Suppressor macrophage treated with lipopolysaccharide for 1 hour (primary cell): Measurements from ENCODE around the gene PPP2R3B.
"Not testable (repeated sequence)": the region's sequence is repeated elsewhere in the genome, so short reads cannot be mapped to it uniquely, and the experiment has no call there.

Experiments
- DNase-seq, 3 donors: peaks; one replicate each; pipeline ENCODE4 v3.0.0-alpha.2; 2020 to 2022

Gene PPP2R3B

GRCh38 chrX:386768-387575 is at the start of gene PPP2R3B:
Gene PPP2R3B, minus strand, starts transcription at chrX:386907. Its CDS starts 216 bp downstream, at chrX:386691.
- DNase-seq: peak; percentile 99 to 100 (median 99)

GRCh38 chrX:435536-436122 is 48.9 kb upstream of the PPP2R3B start:
- no peak for DNase-seq

GRCh38 chrX:434946-435345 is 48.2 kb upstream of the PPP2R3B start:
- no peak for DNase-seq

- no peak for DNase-seq
Observed at GRCh38 chrX:433771-434170, 47.1 kb upstream of the PPP2R3B start.

- not testable (repeated sequence) for DNase-seq
Observed at GRCh38 chrX:432666-433065, 46.0 kb upstream of the PPP2R3B start.

- no peak for DNase-seq
Observed at GRCh38 chrX:431492-432111, 44.9 kb upstream of the PPP2R3B start.

- no peak for DNase-seq
Observed at GRCh38 chrX:431056-431455, 44.3 kb upstream of the PPP2R3B start.

GRCh38 chrX:429266-429825 is 42.6 kb upstream of the PPP2R3B start:
- DNase-seq: no peak

- DNase-seq: peak; percentile 6 to 25 (median 12)
Observed at GRCh38 chrX:427812-428725, 41.4 kb upstream of the PPP2R3B start.

- peak in 2 of 3 donors; percentile 6 to 8 for DNase-seq
Observed at GRCh38 chrX:426881-427280, 40.2 kb upstream of the PPP2R3B start.

GRCh38 chrX:425056-425455 is 38.3 kb upstream of the PPP2R3B start:
- DNase-seq: no peak

GRCh38 chrX:421646-422391 is 35.1 kb upstream of the PPP2R3B start:
- DNase-seq: no peak

- DNase-seq: no peak
Observed at GRCh38 chrX:420496-421223, 34.0 kb upstream of the PPP2R3B start.

GRCh38 chrX:418927-419729 is 32.4 kb upstream of the PPP2R3B start:
- DNase-seq: no peak

- DNase-seq: not testable (repeated sequence)
Observed at GRCh38 chrX:415498-415897, 28.8 kb upstream of the PPP2R3B start.

GRCh38 chrX:413322-414201 is 26.9 kb upstream of the PPP2R3B start:
- DNase-seq: no peak

GRCh38 chrX:410296-410695 is 23.6 kb upstream of the PPP2R3B start:
- no peak for DNase-seq

GRCh38 chrX:405149-405548 is 18.4 kb upstream of the PPP2R3B start:
- DNase-seq: no peak

GRCh38 chrX:404656-405055 is 17.9 kb upstream of the PPP2R3B start:
- no peak for DNase-seq
